ENCODE measurements around the gene CXCR1.
"Not testable (repeated sequence)": the region's sequence is repeated elsewhere in the genome, so short reads cannot be mapped to it uniquely, and the experiment has no call there.

Gene CXCR1

GRCh38 chr2:218155953-218156479, 10.7 kb downstream of the CXCR1 start:
- DNase-seq: no peak

- no peak for DNase-seq
These were observed 14.0 kb downstream of the CXCR1 start for GRCh38 chr2:218152777-218153176.

GRCh38 chr2:218152172-218152571, 14.6 kb downstream of the CXCR1 start:
- DNase-seq: no peak

- DNase-seq: no peak
These were observed 16.8 kb downstream of the CXCR1 start for GRCh38 chr2:218149848-218150440.

- DNase-seq: no peak
These were observed 17.7 kb downstream of the CXCR1 start for GRCh38 chr2:218149098-218149497.

- peak; percentile 12 for DNase-seq
These were observed 20.7 kb downstream of the CXCR1 start for GRCh38 chr2:218146056-218146455.

- no peak for DNase-seq
These were observed 21.6 kb downstream of the CXCR1 start for GRCh38 chr2:218145124-218145523.

- DNase-seq: no peak
These were observed 28.7 kb downstream of the CXCR1 start for GRCh38 chr2:218138047-218138446.

- no peak for DNase-seq
These were observed 29.2 kb downstream of the CXCR1 start for GRCh38 chr2:218137514-218137913.

- DNase-seq: no peak
These were observed 35.9 kb downstream of the CXCR1 start for GRCh38 chr2:218130822-218131221.

GRCh38 chr2:218130377-218130776, 36.4 kb downstream of the CXCR1 start:
- no peak for DNase-seq

GRCh38 chr2:218129458-218130135, 37.2 kb downstream of the CXCR1 start:
- DNase-seq: peak; percentile 20

GRCh38 chr2:218128781-218129457, 37.8 kb downstream of the CXCR1 start:
- no peak for DNase-seq

GRCh38 chr2:218127929-218128455, 38.8 kb downstream of the CXCR1 start:
- no peak for DNase-seq

- no peak for DNase-seq
These were observed 41.1 kb downstream of the CXCR1 start, which contains the start of gene CXCR2 for GRCh38 chr2:218125626-218126080. Gene CXCR2, plus strand, starts transcription at chr2:218126028. Its CDS starts 8,774 bp downstream, at chr2:218134802.

- DNase-seq: no peak
These were observed 41.7 kb downstream of the CXCR1 start for GRCh38 chr2:218125095-218125494.

GRCh38 chr2:218123986-218124385, 42.8 kb downstream of the CXCR1 start:
- DNase-seq: no peak

GRCh38 chr2:218122286-218122685, 44.5 kb downstream of the CXCR1 start:
- DNase-seq: not testable (repeated sequence)

- not testable (repeated sequence) for DNase-seq
These were observed 45.0 kb downstream of the CXCR1 start for GRCh38 chr2:218121789-218122188.

All from HCEC 1CT (cell line).